H9 (cell line): ENCODE data around the gene LYSMD3. TPM values are rescaled to one million over a fixed set of nuclear protein-coding genes. Genes with fewer than 3 reads are reported as not detected.

Experiments used
- DNase-seq: peaks from one replicate; pipeline ENCODE4 v3.0.0-alpha.2; 2017
- H2AFZ ChIP-seq: one replicate; pipeline ENCODE4 v1.6.1; 2013; ENCODE audit warnings: mild to moderate bottlenecking, low read length, control low read depth, moderate library complexity
- H2AK5ac ChIP-seq: 2 replicates; pipeline ENCODE4 v1.6.1; 2013; ENCODE audit warnings: low read length, control low read depth, mixed read lengths; ENCODE audit not compliant: insufficient read length
- H2BK120ac ChIP-seq: one replicate; pipeline ENCODE4 v1.6.1; 2013; ENCODE audit warnings: low read depth, mild to moderate bottlenecking, low read length, control low read depth, inconsistent platforms; ENCODE audit not compliant: poor library complexity, severe bottlenecking
- H2BK12ac ChIP-seq: 2 replicates; pipeline ENCODE4 v1.6.1; 2013; ENCODE audit warnings: low read length, control low read depth, mixed read lengths, low read depth; ENCODE audit not compliant: insufficient read length
- H2BK15ac ChIP-seq: 2 replicates; pipeline ENCODE4 v1.6.1; 2013; ENCODE audit warnings: low read depth, low read length, control low read depth
- H2BK20ac ChIP-seq: one replicate; pipeline ENCODE4 v1.6.1; 2013; ENCODE audit warnings: low read depth, mild to moderate bottlenecking, low read length, control low read depth, inconsistent platforms; ENCODE audit not compliant: poor library complexity, severe bottlenecking
- H2BK5ac ChIP-seq: 2 replicates; pipeline ENCODE4 v1.6.1; 2013; ENCODE audit warnings: low read length, control low read depth, mixed read lengths; ENCODE audit not compliant: insufficient read length
- H3K14ac ChIP-seq: 2 replicates; pipeline ENCODE4 v1.6.1; 2013; ENCODE audit warnings: low read length, control low read depth; ENCODE audit not compliant: insufficient read depth
- H3K18ac ChIP-seq: 2 replicates; pipeline ENCODE4 v1.6.1; 2013; ENCODE audit warnings: low read depth, mild to moderate bottlenecking, mixed read lengths, low read length, control low read depth; ENCODE audit not compliant: insufficient read length
- H3K23ac ChIP-seq: 2 replicates; pipeline ENCODE4 v1.6.1; 2013; ENCODE audit warnings: low read length, control low read depth, mixed read lengths, low read depth; ENCODE audit not compliant: insufficient read length
- H3K23me2 ChIP-seq: 2 replicates; pipeline ENCODE4 v1.6.1; 2013; ENCODE audit warnings: low read depth, mild to moderate bottlenecking, mixed read lengths, low read length, control low read depth; ENCODE audit not compliant: insufficient read length, poor library complexity, severe bottlenecking
- H3K27ac ChIP-seq: 2 replicates; pipeline ENCODE4 v1.5.1; 2013; ENCODE audit warnings: low read length, control low read depth, mixed read lengths, low read depth; ENCODE audit not compliant: insufficient read length
- H3K27me3 ChIP-seq: 2 replicates; pipeline ENCODE4 v1.6.1; 2013; ENCODE audit warnings: low read length, control low read depth, inconsistent platforms; ENCODE audit not compliant: insufficient read depth
- H3K4ac ChIP-seq: 2 replicates; pipeline ENCODE4 v1.6.1; 2013; ENCODE audit warnings: low read depth, mild to moderate bottlenecking, control low read depth, inconsistent platforms, low read length, moderate library complexity
- H3K4me1 ChIP-seq: 2 replicates; pipeline ENCODE4 v1.6.1; 2013; ENCODE audit warnings: low read length, control low read depth, inconsistent platforms; ENCODE audit not compliant: insufficient read depth
- H3K4me2 ChIP-seq: 2 replicates; pipeline ENCODE4 v1.6.1; 2013; ENCODE audit warnings: low read length, control low read depth, mixed read lengths; ENCODE audit not compliant: insufficient read length, insufficient read depth
- H3K56ac ChIP-seq: 2 replicates; pipeline ENCODE4 v1.6.1; 2013; ENCODE audit warnings: low read depth, mild to moderate bottlenecking, mixed read lengths, low read length, control low read depth; ENCODE audit not compliant: insufficient read length
- H3K79me1 ChIP-seq: 2 replicates; pipeline ENCODE4 v1.6.1; 2013; ENCODE audit warnings: low read depth, mild to moderate bottlenecking, moderate library complexity, low read length, control low read depth, inconsistent platforms; ENCODE audit not compliant: insufficient read depth, poor library complexity, severe bottlenecking
- H3K79me2 ChIP-seq: 2 replicates; pipeline ENCODE4 v1.6.1; 2013; ENCODE audit warnings: low read length, control low read depth, inconsistent platforms; ENCODE audit not compliant: insufficient read depth
- H3K9ac ChIP-seq: 2 replicates; pipeline ENCODE4 v1.6.1; 2013; ENCODE audit warnings: low read length, control low read depth, mixed read lengths; ENCODE audit not compliant: insufficient read length; ENCODE audit errors: extremely low read depth
- H3K9me3 ChIP-seq: one replicate; pipeline ENCODE4 v1.6.1; 2013; ENCODE audit warnings: low read depth, low read length, inconsistent platforms; ENCODE audit not compliant: control insufficient read depth
- H3T11ph ChIP-seq: one replicate; pipeline ENCODE4 v1.6.1; 2013; ENCODE audit warnings: mild to moderate bottlenecking, low read length, control low read depth, inconsistent platforms
- H4K20me1 ChIP-seq: one replicate; pipeline ENCODE4 v1.6.1; 2013; ENCODE audit not compliant: control insufficient read depth, insufficient read length, insufficient read depth
- H4K5ac ChIP-seq: 2 replicates; pipeline ENCODE4 v1.6.1; 2013; ENCODE audit warnings: low read depth, mild to moderate bottlenecking, mixed read lengths, low read length, control low read depth; ENCODE audit not compliant: insufficient read length
- H4K8ac ChIP-seq: replicated peaks from 2 replicates; pipeline ENCODE4 v1.6.1; 2013; ENCODE audit warnings: low read length, control low read depth, mixed read lengths, low read depth; ENCODE audit not compliant: insufficient read length
- H4K91ac ChIP-seq: 2 replicates; pipeline ENCODE4 v1.6.1; 2013; ENCODE audit warnings: low read depth, mild to moderate bottlenecking, moderate library complexity, mixed read lengths, low read length, control low read depth; ENCODE audit not compliant: insufficient read length
- H3K27ac Mint-ChIP-seq, 3 experiments: 2 replicates in 2 of 3; 3 replicates in 1 of 3; pipeline ENCODE4 v1.8.0; 2020 to 2021; ENCODE audit warnings: mixed read lengths in 3 of 3, mild to moderate bottlenecking in 1 of 3, moderate library complexity in 1 of 3
- H3K27me3 Mint-ChIP-seq: 2 replicates; pipeline ENCODE4 v1.8.0; 2021; ENCODE audit warnings: low read depth, mild to moderate bottlenecking, moderate library complexity, mixed read lengths
- H3K36me3 Mint-ChIP-seq, 3 experiments: 2 replicates in 2 of 3; 3 replicates in 1 of 3; pipeline ENCODE4 v1.8.0; 2020 to 2021; ENCODE audit warnings: low read depth in 3 of 3, mixed read lengths in 3 of 3; ENCODE audit not compliant: insufficient read depth in 1 of 3
- H3K4me1 Mint-ChIP-seq, 2 experiments: 2 replicates each; pipeline ENCODE4 v1.8.0; 2020; ENCODE audit warnings: mixed read lengths in 2 of 2
- H3K4me3 Mint-ChIP-seq, 2 experiments: 2 replicates in 1 of 2; 3 replicates in 1 of 2; pipeline ENCODE4 v1.8.0; 2020 to 2021; ENCODE audit warnings: mild to moderate bottlenecking in 2 of 2, mixed read lengths in 2 of 2, moderate library complexity in 1 of 2
- H3K9me3 Mint-ChIP-seq, 2 experiments: 2 replicates in 1 of 2; 3 replicates in 1 of 2; pipeline ENCODE4 v1.8.0; 2020; ENCODE audit warnings: mild to moderate bottlenecking in 2 of 2, mixed read lengths in 2 of 2, moderate library complexity in 1 of 2
- CTCF ChIP-seq: fragments of 200-600 bp; sonication (generic); conservative IDR thresholded peaks from 3 replicates; pipeline ENCODE4 v1.8.0; 2021; ENCODE audit warnings: antibody characterized with exemption, mild to moderate bottlenecking
- WGBS: extraction: QIAGEN DNeasy Blood & Tissue Kit; methylation state at CpG from one replicate; pipeline ENCODE4 v1.1.7; 2013; ENCODE audit warnings: missing lambda C conversion rate, low lambda C conversion rate, mixed read lengths; ENCODE audit not compliant: insufficient read length; ENCODE audit errors: extremely low coverage; 5-methylcytosine and 5-hydroxymethylcytosine counted together
- total RNA-seq: library from RNA; stranded (reverse); gene quantifications from 2 replicates; pipeline ENCODE4 v1.2.1, GENCODE V29; 2021

The LYSMD3 gene
- total RNA-seq, 1 experiment from 2014 or later: 14.0 TPM

GRCh38 chr5:90484540-90484939, 44.8 kb downstream of the LYSMD3 start:
- no peak overlapping the region for H2BK12ac ChIP-seq
- H3K56ac ChIP-seq: no peak overlapping the region
- no peak for TF ChIP-seq CTCF
- no CpG with 5 or more reads among the region's 3 CpGs for WGBS
- H2AK5ac ChIP-seq: no peak overlapping the region
- peaks cover 28% of the 10 kb centered on the region; the same call in 1 of the 2 replicates for H3K79me2 ChIP-seq
- H3K4me3 Mint-ChIP-seq: no peak overlapping the region
- H3K9me3 ChIP-seq: no peaks in the 10 kb centered on the region
- no peaks in the 10 kb centered on the region for H4K20me1 ChIP-seq
- no peak overlapping the region for H3K14ac ChIP-seq
- no peak overlapping the region for H4K8ac ChIP-seq
- no peak overlapping the region for H3K4ac ChIP-seq
- H2AFZ ChIP-seq: no peak overlapping the region
- H3K27ac ChIP-seq: no peak overlapping the region
- peaks cover 35 to 65% (median 55%) of the 10 kb centered on the region in 3 experiments for H3K36me3 Mint-ChIP-seq
- H4K5ac ChIP-seq: no peak overlapping the region
- DNase-seq: no peak
- H3K4me2 ChIP-seq: no peak overlapping the region
- H4K91ac ChIP-seq: no peak overlapping the region
- peaks cover 23 to 31% of the 10 kb centered on the region in 2 experiments for H3K4me1 Mint-ChIP-seq
- H2BK5ac ChIP-seq: no peak overlapping the region
- peak overlapping the region; percentile 55 to 58 (median 57); a peak in 3 of 7 replicates for H3K27ac Mint-ChIP-seq
- H3K9ac ChIP-seq: no peak overlapping the region
- H3K18ac ChIP-seq: no peak overlapping the region
- no peaks in the 10 kb centered on the region for H3K79me1 ChIP-seq
- no peak overlapping the region for H2BK15ac ChIP-seq
- no peak overlapping the region for H3K23ac ChIP-seq
- no peaks in the 10 kb centered on the region for H3K23me2 ChIP-seq
- no peaks in the 10 kb centered on the region for H3K27me3 ChIP-seq
- H3K9me3 Mint-ChIP-seq: no peaks in the 10 kb centered on the region
- peaks cover 9% of the 10 kb centered on the region for H3K4me1 ChIP-seq
- H3K27me3 Mint-ChIP-seq: no peaks in the 10 kb centered on the region
- H2BK120ac ChIP-seq: no peak overlapping the region
- H2BK20ac ChIP-seq: no peak overlapping the region
- H3T11ph ChIP-seq: no peak overlapping the region
